HG02840 (cell line): Measurements from ENCODE around the gene B3GALT6.

Source experiments
- ATAC-seq: cut with Tn5 transposase; IDR thresholded peaks from one replicate; pipeline ENCODE4 v1.9.1; 2021; ENCODE audit warnings: mild to moderate bottlenecking, moderate library complexity, moderate number of reproducible peaks; ENCODE audit not compliant: unreplicated experiment, low FRiP score

Gene B3GALT6

DNA sequence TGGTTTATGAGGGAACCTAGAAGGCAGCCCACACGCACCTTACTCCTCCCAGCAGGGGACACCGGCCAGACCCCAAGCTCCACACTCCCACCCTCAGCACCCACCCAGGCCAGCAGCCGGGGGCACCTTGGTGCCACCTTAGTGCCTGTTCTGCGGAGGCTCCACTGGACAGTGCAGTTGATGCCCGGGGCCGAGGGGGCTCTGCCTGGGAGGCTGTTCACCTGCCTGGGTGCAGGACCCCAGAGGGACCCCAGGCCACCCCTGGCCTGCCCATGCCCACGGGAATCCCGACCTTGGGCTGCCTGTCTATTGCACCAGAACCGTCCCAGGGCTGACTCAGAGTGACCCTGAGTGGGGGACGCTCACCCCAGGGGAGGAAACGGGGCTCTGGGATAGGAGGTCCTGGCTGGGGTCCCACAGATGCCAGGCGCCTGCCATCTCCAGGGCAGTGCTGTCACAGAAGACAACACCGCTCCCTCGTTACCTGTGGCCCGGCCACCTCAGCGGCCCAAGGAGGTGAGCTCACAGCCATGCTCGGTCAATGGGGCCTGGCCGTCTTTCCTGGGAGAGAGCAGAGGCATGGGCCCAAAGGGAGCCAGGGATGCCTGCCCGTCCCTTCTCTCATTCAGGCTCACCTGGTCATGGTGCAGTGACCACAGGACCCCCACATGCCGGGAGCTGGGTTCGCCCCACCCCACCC lies 48.9 kb downstream of the B3GALT6 start:
- ATAC-seq: no peak

GRCh38 chr1:1281533-1282321 lies 49.7 kb downstream of the B3GALT6 start:
- ATAC-seq: no peak

DNA sequence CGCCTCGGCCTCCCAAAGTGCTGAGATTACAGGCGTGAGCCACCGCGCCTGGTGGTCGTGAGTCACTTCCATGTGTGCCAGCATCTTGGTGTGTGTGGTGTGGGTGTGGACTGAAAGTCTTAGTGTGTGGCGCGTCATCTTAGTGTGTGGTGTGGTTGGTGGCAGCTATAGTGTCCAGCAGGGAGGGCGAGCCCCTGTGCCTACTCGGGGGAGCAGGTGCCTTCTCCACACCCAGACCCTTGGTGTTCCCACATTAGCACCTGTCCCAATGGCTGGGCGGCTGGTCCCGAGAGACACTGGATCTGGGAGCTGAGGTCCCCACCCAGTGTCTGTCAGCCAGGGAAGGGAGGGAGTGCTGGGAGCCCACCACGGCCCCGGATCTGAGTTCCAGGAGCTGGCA lies 51.0 kb downstream of the B3GALT6 start:
- ATAC-seq: no peak

GRCh38 chr1:1283821-1284220 lies 51.8 kb downstream of the B3GALT6 start:
- ATAC-seq: no peak
